H1 (cell line): ENCODE data around the gene CGB7. TPM values are rescaled to one million over a fixed set of nuclear protein-coding genes. Genes with fewer than 3 reads are reported as not detected.

Experiments
- CHD7 ChIP-seq: fragments of 300-600 bp; sonication (generic); IDR thresholded peaks from 2 replicates; pipeline ENCODE4 v1.7.1; 2012; ENCODE audit warnings: low read length, moderate library complexity, mild to moderate bottlenecking, inconsistent platforms; ENCODE audit not compliant: insufficient replicate concordance
- POLR2AphosphoS5 ChIP-seq: IDR thresholded peaks from 2 replicates; pipeline ENCODE4 v1.6.1; 2011; ENCODE audit warnings: low read depth, low read length
- POU5F1 ChIP-seq: IDR thresholded peaks from 2 replicates; pipeline ENCODE4 v1.6.1; 2011; ENCODE audit warnings: low read depth, mild to moderate bottlenecking, low read length, moderate library complexity
- SUZ12 ChIP-seq: fragments of 200-600 bp; sonication (generic); IDR thresholded peaks from 2 replicates; pipeline ENCODE4 v1.6.1; 2012; ENCODE audit warnings: mild to moderate bottlenecking, inconsistent platforms, low read length, moderate library complexity, mixed read lengths
- TAF7 ChIP-seq: optimal IDR thresholded peaks from 2 replicates; pipeline ENCODE3; 2011; ENCODE audit warnings: low read depth, mild to moderate bottlenecking, inconsistent platforms, low read length, moderate library complexity, borderline replicate concordance
- polyA plus RNA-seq, 7 experiments: library from polyadenylated mRNA; depleted of rRNA in 3 of 7; stranded (reverse) in 5 of 7; unstranded in 2 of 7; fragments of >200 nt in 5 of 7; fragments of 200-250 nt in 2 of 7; gene quantifications; 1 replicate in 5 of 7; 2 replicates in 1 of 7; 4 replicates in 1 of 7; pipeline versions ENCODE4 v1.2.1 to v1.2.3, GENCODE V29; 2011 to 2013; ENCODE audit warnings: missing spikeins in 2 of 7, mixed read lengths in 2 of 7
- total RNA-seq: library from RNA; stranded (reverse); fragmentation: NEBNext Ultra II Directional; extraction: Animal tissue kit (Norgen Biotek cat#: 25700); gene quantifications from 2 replicates; pipeline ENCODE4 v1.2.1, GENCODE V29; 2021

Gene CGB7
- total and polyA plus RNA-seq, 2 of the 8 experiments (the other 6 are each of a cell fraction or from before 2014, with no cell fraction given), result 1.2 to 2.2 TPM

- TF ChIP-seq TAF7 (no peak), POU5F1 (no peak), SUZ12 (no peak), POLR2AphosphoS5 (no peak), CHD7 (no peak)
Observed at GRCh38 chr19:49057636-49058234, at the start of gene CGB7 (continued).
